Right atrium auricular region (tissue), 2 donors: Measurements from ENCODE around the gene BTBD19. TPM values are rescaled to one million over a fixed set of nuclear protein-coding genes. Genes with fewer than 3 reads are reported as not detected.

Source experiments
- DNase-seq: peaks from one replicate; pipeline ENCODE4 v3.0.0-alpha.2; 2019; ENCODE audit warnings: low spot score
- H3K27ac ChIP-seq, 2 donors: fragments of 200-600 bp; sonication (generic); 1 replicate in 1 of 2; 2 replicates in 1 of 2; pipeline ENCODE4 v1.5.1; 2016 to 2019
- H3K27me3 ChIP-seq, 2 donors: fragments of 200-600 bp; sonication (generic); one replicate each; pipeline versions ENCODE4 v1.5.1 to v1.6.0; 2017 to 2019
- H3K36me3 ChIP-seq: fragments of 200-600 bp; sonication (generic); one replicate; pipeline ENCODE4 v1.5.1; 2016
- H3K4me1 ChIP-seq, 2 donors: fragments of 200-600 bp; sonication (generic); one replicate each; pipeline versions ENCODE4 v1.5.1 to v1.6.0; 2017 to 2019
- H3K4me3 ChIP-seq, 2 donors: fragments of 200-600 bp; sonication (generic); 1 replicate in 1 of 2; 2 replicates in 1 of 2; pipeline ENCODE4 v1.5.1; 2017 to 2019; ENCODE audit warnings: mild to moderate bottlenecking in 1 of 2, moderate library complexity in 1 of 2
- H3K9me3 ChIP-seq, 2 donors: fragments of 200-600 bp; sonication (generic); one replicate each; pipeline ENCODE4 v1.5.1; 2019
- total RNA-seq, 2 donors: library from RNA; depleted of rRNA; stranded (reverse); fragments of >200 nt; gene quantifications; one replicate each; pipeline ENCODE4 v1.1.0, GENCODE V29; 2016
- TF ChIP-seq, protein P1 (sequence below), 2 donors: fragments of 200-600 bp; sonication (generic); IDR thresholded peaks; one replicate each; pipeline ENCODE4 v1.5.1; 2019; ENCODE audit warnings: antibody characterized with exemption in 2 of 2

Gene BTBD19
- total RNA-seq, 2 donors from 2014 or later: 1.8 to 5.6 TPM

- no peak overlapping the region for H3K4me3 ChIP-seq
- no peaks in the 10 kb centered on the region for H3K27me3 ChIP-seq
- TF ChIP-seq, protein P1, sequence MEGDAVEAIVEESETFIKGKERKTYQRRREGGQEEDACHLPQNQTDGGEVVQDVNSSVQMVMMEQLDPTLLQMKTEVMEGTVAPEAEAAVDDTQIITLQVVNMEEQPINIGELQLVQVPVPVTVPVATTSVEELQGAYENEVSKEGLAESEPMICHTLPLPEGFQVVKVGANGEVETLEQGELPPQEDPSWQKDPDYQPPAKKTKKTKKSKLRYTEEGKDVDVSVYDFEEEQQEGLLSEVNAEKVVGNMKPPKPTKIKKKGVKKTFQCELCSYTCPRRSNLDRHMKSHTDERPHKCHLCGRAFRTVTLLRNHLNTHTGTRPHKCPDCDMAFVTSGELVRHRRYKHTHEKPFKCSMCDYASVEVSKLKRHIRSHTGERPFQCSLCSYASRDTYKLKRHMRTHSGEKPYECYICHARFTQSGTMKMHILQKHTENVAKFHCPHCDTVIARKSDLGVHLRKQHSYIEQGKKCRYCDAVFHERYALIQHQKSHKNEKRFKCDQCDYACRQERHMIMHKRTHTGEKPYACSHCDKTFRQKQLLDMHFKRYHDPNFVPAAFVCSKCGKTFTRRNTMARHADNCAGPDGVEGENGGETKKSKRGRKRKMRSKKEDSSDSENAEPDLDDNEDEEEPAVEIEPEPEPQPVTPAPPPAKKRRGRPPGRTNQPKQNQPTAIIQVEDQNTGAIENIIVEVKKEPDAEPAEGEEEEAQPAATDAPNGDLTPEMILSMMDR (IDR thresholded peaks at IDR 0.05): no peak
- H3K9me3 ChIP-seq: no peaks in the 10 kb centered on the region
- H3K27ac ChIP-seq: no peak overlapping the region
- no peak for DNase-seq
- H3K36me3 ChIP-seq: peaks cover 9% of the 10 kb centered on the region
- H3K4me1 ChIP-seq: peaks cover 0 to 15% of the 10 kb centered on the region in 2 donors
Measured at GRCh38 chr1:44848456-44849181, 40.3 kb downstream of the BTBD19 start.

GRCh38 chr1:44849575-44850132 lies 41.3 kb downstream of the BTBD19 start:
- Histone ChIP-seq H3K27me3 (no peaks in the 10 kb centered on the region), H3K27ac (no peak overlapping the region), H3K9me3 (no peaks in the 10 kb centered on the region), H3K4me1 (peaks cover 0 to 14% of the 10 kb centered on the region in 2 donors), H3K36me3 (peaks cover 9% of the 10 kb centered on the region), H3K4me3 (no peak overlapping the region)
- TF ChIP-seq, protein P1 (IDR thresholded peaks at IDR 0.05): no peak
- no peak for DNase-seq

DNA sequence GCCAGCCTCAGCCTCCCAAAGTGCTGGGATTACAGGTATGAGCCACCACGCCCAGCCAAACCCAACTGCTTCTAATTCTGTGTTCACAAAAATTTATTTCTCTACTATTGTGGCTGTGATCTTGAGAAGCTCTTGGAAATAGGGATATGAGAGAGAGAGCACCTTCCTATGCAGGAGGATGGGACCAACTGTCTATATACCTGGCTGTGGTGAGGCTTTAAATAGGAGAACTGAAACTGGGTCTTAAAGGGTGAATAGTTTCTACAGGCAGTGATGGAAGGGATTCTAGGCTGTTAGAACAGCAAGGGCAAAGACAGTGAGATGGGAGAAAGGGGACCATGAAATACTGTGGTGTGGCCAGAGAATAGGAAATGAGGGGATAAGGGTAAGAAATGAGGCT lies 43.0 kb downstream of the BTBD19 start:
- Histone ChIP-seq H3K27me3 (no peaks in the 10 kb centered on the region), H3K36me3 (peaks cover 9% of the 10 kb centered on the region), H3K9me3 (no peaks in the 10 kb centered on the region), H3K4me3 (no peak overlapping the region), H3K4me1 (peaks cover 0 to 14% of the 10 kb centered on the region in 2 donors), H3K27ac (no peak overlapping the region)
- TF ChIP-seq, protein P1 (IDR thresholded peaks at IDR 0.05): no peak
- DNase-seq: no peak

GRCh38 chr1:44853201-44853600 lies 44.9 kb downstream of the BTBD19 start:
- DNase-seq: no peak
- Histone ChIP-seq H3K27ac (no peak overlapping the region), H3K27me3 (no peaks in the 10 kb centered on the region), H3K4me1 (peaks cover 0 to 14% of the 10 kb centered on the region in 2 donors), H3K9me3 (no peaks in the 10 kb centered on the region), H3K4me3 (no peak overlapping the region), H3K36me3 (peaks cover 20% of the 10 kb centered on the region)
- TF ChIP-seq, protein P1 (IDR thresholded peaks at IDR 0.05): no peak

GRCh38 chr1:44854970-44855369 lies 46.6 kb downstream of the BTBD19 start:
- Histone ChIP-seq H3K36me3 (peaks cover 20% of the 10 kb centered on the region), H3K9me3 (no peaks in the 10 kb centered on the region), H3K4me3 (no peak overlapping the region), H3K27ac (no peak overlapping the region), H3K4me1 (no peaks in the 10 kb centered on the region), H3K27me3 (no peaks in the 10 kb centered on the region)
- TF ChIP-seq, protein P1 (IDR thresholded peaks at IDR 0.05): no peak
- no peak for DNase-seq
